Keratinocyte (primary cell): Measurements from ENCODE around the gene FOXE1.

Experiments
- CTCF ChIP-seq, 3 experiments: IDR thresholded peaks in 1 of 3; conservative IDR thresholded peaks in 1 of 3; optimal IDR thresholded peaks in 1 of 3; 2 replicates in 2 of 3; 3 replicates in 1 of 3; pipeline versions ENCODE3 to v1.5.1; 2011; ENCODE audit warnings: low read length in 3 of 3, mild to moderate bottlenecking in 3 of 3, moderate library complexity in 2 of 3, control low read depth in 1 of 3, inconsistent platforms in 1 of 3; ENCODE audit not compliant: insufficient read depth in 2 of 3; ENCODE audit errors: extremely low read depth in 1 of 3
- EZH2 ChIP-seq: IDR thresholded peaks from one replicate; pipeline ENCODE4 v1.6.1; 2012; ENCODE audit warnings: inconsistent platforms, mild to moderate bottlenecking, low read length, moderate library complexity

- TF ChIP-seq CTCF (optimal IDR thresholded peaks at IDR 0.05 in 1 of 3, IDR thresholded peaks at IDR 0.05 in 1 of 3, conservative IDR thresholded peaks at IDR 0.05 in 1 of 3; ENCODE audit: extremely low read depth in 1 of 3, insufficient read depth in 2 of 3, low read length in 3 of 3), result no peak
- TF ChIP-seq EZH2, result no peak
Observed at GRCh38 chr9:97855899-97856298, 2.9 kb downstream of the FOXE1 start.
